ENCODE measurements around the gene AMBP.

DNA sequence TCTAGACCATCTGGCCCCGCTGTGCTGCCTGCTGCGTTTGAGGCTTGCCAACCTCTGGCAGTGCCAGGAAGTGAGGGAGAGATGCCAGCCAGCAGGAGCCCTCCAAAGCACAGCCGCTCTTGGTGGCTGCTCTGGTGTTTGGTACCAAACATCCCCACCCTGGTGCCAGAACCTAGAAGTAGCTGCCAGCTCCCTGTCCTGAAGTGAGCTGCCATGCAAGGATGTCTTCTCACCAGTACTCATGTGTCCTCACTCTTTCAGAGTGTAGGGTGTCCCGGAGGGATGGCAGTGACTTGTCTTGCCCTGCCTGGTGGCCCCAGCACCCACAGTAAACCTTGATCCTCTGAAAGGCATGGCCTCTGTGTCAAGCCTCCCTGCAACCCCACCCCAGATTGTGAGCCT, 43.4 kb downstream of the AMBP start:
- TF ChIP-seq, protein P1, sequence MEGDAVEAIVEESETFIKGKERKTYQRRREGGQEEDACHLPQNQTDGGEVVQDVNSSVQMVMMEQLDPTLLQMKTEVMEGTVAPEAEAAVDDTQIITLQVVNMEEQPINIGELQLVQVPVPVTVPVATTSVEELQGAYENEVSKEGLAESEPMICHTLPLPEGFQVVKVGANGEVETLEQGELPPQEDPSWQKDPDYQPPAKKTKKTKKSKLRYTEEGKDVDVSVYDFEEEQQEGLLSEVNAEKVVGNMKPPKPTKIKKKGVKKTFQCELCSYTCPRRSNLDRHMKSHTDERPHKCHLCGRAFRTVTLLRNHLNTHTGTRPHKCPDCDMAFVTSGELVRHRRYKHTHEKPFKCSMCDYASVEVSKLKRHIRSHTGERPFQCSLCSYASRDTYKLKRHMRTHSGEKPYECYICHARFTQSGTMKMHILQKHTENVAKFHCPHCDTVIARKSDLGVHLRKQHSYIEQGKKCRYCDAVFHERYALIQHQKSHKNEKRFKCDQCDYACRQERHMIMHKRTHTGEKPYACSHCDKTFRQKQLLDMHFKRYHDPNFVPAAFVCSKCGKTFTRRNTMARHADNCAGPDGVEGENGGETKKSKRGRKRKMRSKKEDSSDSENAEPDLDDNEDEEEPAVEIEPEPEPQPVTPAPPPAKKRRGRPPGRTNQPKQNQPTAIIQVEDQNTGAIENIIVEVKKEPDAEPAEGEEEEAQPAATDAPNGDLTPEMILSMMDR (conservative IDR thresholded peaks at IDR 0.05; ENCODE audit: low read length) = no peak
- TF ChIP-seq EZH2phosphoT487 (IDR thresholded peaks at IDR 0.05; ENCODE audit: borderline replicate concordance) = no peak
